OCI-LY1 (cell line): ENCODE measurements around the gene GRAMD1B.

Experiments used
- CTCF ChIP-seq: fragments of 200-600 bp; sonication (generic), shearing (Covaris generic); IDR thresholded peaks from 2 replicates; pipeline ENCODE4 v1.5.1; 2017; ENCODE audit warnings: mild to moderate bottlenecking, antibody characterized with exemption, low read length, moderate library complexity, mixed read lengths
- EZH2 ChIP-seq: fragments of 200-600 bp; sonication (generic), shearing (Covaris generic); IDR thresholded peaks from 2 replicates; pipeline ENCODE4 v1.8.0; 2017; ENCODE audit warnings: borderline replicate concordance, mixed run types, mild to moderate bottlenecking, antibody characterized with exemption, low read length, moderate library complexity, mixed read lengths

- no peak for TF ChIP-seq CTCF
- TF ChIP-seq EZH2 = no peak
Observed at GRCh38 chr11:123576501-123576900, 146.4 kb downstream of the GRAMD1B start.
